ENCODE data around the gene RABGAP1L. TPM values are rescaled to one million over a fixed set of nuclear protein-coding genes. Genes with fewer than 3 reads are reported as not detected.
A peak's percentile ranks its signal among the peaks of the same experiment; 100 is the strongest.

Gene RABGAP1L
- total and polyA plus RNA-seq, 2 donors (not counting 3 experiments of a cell fraction or from before 2014, with no cell fraction given) = 6.4 to 22.2 TPM

GRCh38 chr1:174218983-174219382, 59.7 kb downstream of the RABGAP1L start:
- Histone ChIP-seq H2AFZ (ENCODE audit: low read depth, low read length) (no peak overlapping the region), H3K79me2 (ENCODE audit: control insufficient read depth, insufficient read depth, low read length) (no peaks in the 10 kb centered on the region), H3K27ac (ENCODE audit: insufficient read depth, low read depth, low read length) (no peak overlapping the region), H4K20me1 (replicated peaks; ENCODE audit: control insufficient read depth, extremely low read depth, insufficient read depth, low read length) (no peaks in the 10 kb centered on the region), H3K36me3 (ENCODE audit: control insufficient read depth in 2 of 2, extremely low read depth in 1 of 2, insufficient read depth in 2 of 2, low read length in 2 of 2) (no peaks in the 10 kb centered on the region), H3K9me3 (replicated peaks; ENCODE audit: control insufficient read depth, insufficient read depth, low read length) (no peaks in the 10 kb centered on the region), H3K9ac (replicated peaks; ENCODE audit: extremely low read depth, insufficient read depth, low read length) (no peak overlapping the region), H3K4me1 (ENCODE audit: control insufficient read depth, extremely low read depth, insufficient read depth, low read length) (no peaks in the 10 kb centered on the region), H3K4me3 (replicated peaks in 1 of 3; ENCODE audit: insufficient read depth in 1 of 3, low read depth in 1 of 3, low read length in 3 of 3) (no peak overlapping the region), H3K9me1 (replicated peaks; ENCODE audit: control insufficient read depth, extremely low read depth, insufficient read depth, low read length) (no peaks in the 10 kb centered on the region), H3K4me2 (ENCODE audit: insufficient read depth, low read length) (no peak overlapping the region), H3K27me3 (ENCODE audit: control insufficient read depth in 2 of 2, insufficient read depth in 2 of 2, low read length in 2 of 2) (no peaks in the 10 kb centered on the region)
- BruUV-seq (replicated peaks) = no TSS peak
- FAIRE-seq (no peak), DNase-seq (ENCODE audit: low read depth, low spot score) (no peak)
- no peak for TF ChIP-seq JUN (IDR thresholded peaks at IDR 0.05; ENCODE audit: borderline replicate concordance, insufficient read depth, insufficient read length, low read depth)
- no peak for TF ChIP-seq EZH2 (IDR thresholded peaks at IDR 0.05; ENCODE audit: borderline replicate concordance, low read depth, low read length, severe bottlenecking)
- intact Hi-C loops (cut with micrococcal nuclease) (loop anchor here (5.0 to 10.0 kb wide), 3 partner anchors 62 to 237 kb away; partner anchors contain the start of gene RABGAP1L), dilution Hi-C loops (cut with MboI; ENCODE audit: extremely low pct_ligation_motif_present, low sequenced_read_pairs) (no loop called here)
- ChIA-PET POLR2A (no interaction called here), CTCF (interaction anchor here (0.6 to 2.1 kb wide), 6 partner anchors 12 to 507 kb away, joined by 4 to 9 read pairs (median 4); partner anchors contain the start of gene RC3H1)

- intact Hi-C loops (cut with micrococcal nuclease) = loop anchor here (5.0 to 10.0 kb wide), 3 partner anchors 62 to 237 kb away; partner anchors contain the start of gene RABGAP1L
- H2AFZ ChIP-seq (ENCODE audit: low read depth, low read length) = no peak overlapping the region
- no peaks in the 10 kb centered on the region for H3K27me3 ChIP-seq (ENCODE audit: control insufficient read depth in 2 of 2, insufficient read depth in 2 of 2, low read length in 2 of 2)
- H3K36me3 ChIP-seq (ENCODE audit: control insufficient read depth in 2 of 2, extremely low read depth in 1 of 2, insufficient read depth in 2 of 2, low read length in 2 of 2) = no peaks in the 10 kb centered on the region
- no TSS peak for BruUV-seq (replicated peaks)
- no peak overlapping the region for H3K27ac ChIP-seq (ENCODE audit: insufficient read depth, low read depth, low read length)
- FAIRE-seq = no peak
- dilution Hi-C loops (cut with MboI; ENCODE audit: extremely low pct_ligation_motif_present, low sequenced_read_pairs) = no loop called here
- no peak overlapping the region for H3K4me3 ChIP-seq (replicated peaks in 1 of 3; ENCODE audit: insufficient read depth in 1 of 3, low read depth in 1 of 3, low read length in 3 of 3)
- no peaks in the 10 kb centered on the region for H4K20me1 ChIP-seq (replicated peaks; ENCODE audit: control insufficient read depth, extremely low read depth, insufficient read depth, low read length)
- no peak overlapping the region for H3K9ac ChIP-seq (replicated peaks; ENCODE audit: extremely low read depth, insufficient read depth, low read length)
- DNase-seq (ENCODE audit: low read depth, low spot score) = peak; percentile 17
- TF ChIP-seq JUN (IDR thresholded peaks at IDR 0.05; ENCODE audit: borderline replicate concordance, insufficient read depth, insufficient read length, low read depth) (no peak), EZH2 (IDR thresholded peaks at IDR 0.05; ENCODE audit: borderline replicate concordance, low read depth, low read length, severe bottlenecking) (no peak), FOS (IDR thresholded peaks at IDR 0.05; ENCODE audit: borderline replicate concordance, insufficient read depth, low read length) (peak; percentile 47), CTCF (IDR thresholded peaks at IDR 0.05; ENCODE audit: extremely low read depth in 1 of 2, insufficient read depth in 1 of 2, low read depth in 1 of 2, low read length in 2 of 2) (no peak), MAX (IDR thresholded peaks at IDR 0.05; ENCODE audit: insufficient read depth, insufficient read length) (no peak)
- no peaks in the 10 kb centered on the region for H3K4me1 ChIP-seq (ENCODE audit: control insufficient read depth, extremely low read depth, insufficient read depth, low read length)
- no peaks in the 10 kb centered on the region for H3K79me2 ChIP-seq (ENCODE audit: control insufficient read depth, insufficient read depth, low read length)
- ChIA-PET POLR2A (no interaction called here), CTCF (interaction anchor here (1.1 to 1.3 kb wide), 3 partner anchors 42 to 1478 kb away, joined by 3 read pairs; no protein-coding TSS in a partner anchor)
- no peak overlapping the region for H3K4me2 ChIP-seq (ENCODE audit: insufficient read depth, low read length)
- H3K9me1 ChIP-seq (replicated peaks; ENCODE audit: control insufficient read depth, extremely low read depth, insufficient read depth, low read length) = no peaks in the 10 kb centered on the region
- no peaks in the 10 kb centered on the region for H3K9me3 ChIP-seq (replicated peaks; ENCODE audit: control insufficient read depth, insufficient read depth, low read length)
Measured at GRCh38 chr1:174219606-174220370, 60.5 kb downstream of the RABGAP1L start.

Data from endothelial cell of umbilical vein (primary cell).